GM18526 (cell line): ENCODE measurements around the gene HDAC4.

ENCODE experiments used
- POLR2A ChIP-seq: IDR thresholded peaks from 3 replicates; pipeline ENCODE4 v1.6.1; 2011; ENCODE audit not compliant: insufficient read length; ENCODE audit errors: extremely low read depth

HDAC4 gene

DNA sequence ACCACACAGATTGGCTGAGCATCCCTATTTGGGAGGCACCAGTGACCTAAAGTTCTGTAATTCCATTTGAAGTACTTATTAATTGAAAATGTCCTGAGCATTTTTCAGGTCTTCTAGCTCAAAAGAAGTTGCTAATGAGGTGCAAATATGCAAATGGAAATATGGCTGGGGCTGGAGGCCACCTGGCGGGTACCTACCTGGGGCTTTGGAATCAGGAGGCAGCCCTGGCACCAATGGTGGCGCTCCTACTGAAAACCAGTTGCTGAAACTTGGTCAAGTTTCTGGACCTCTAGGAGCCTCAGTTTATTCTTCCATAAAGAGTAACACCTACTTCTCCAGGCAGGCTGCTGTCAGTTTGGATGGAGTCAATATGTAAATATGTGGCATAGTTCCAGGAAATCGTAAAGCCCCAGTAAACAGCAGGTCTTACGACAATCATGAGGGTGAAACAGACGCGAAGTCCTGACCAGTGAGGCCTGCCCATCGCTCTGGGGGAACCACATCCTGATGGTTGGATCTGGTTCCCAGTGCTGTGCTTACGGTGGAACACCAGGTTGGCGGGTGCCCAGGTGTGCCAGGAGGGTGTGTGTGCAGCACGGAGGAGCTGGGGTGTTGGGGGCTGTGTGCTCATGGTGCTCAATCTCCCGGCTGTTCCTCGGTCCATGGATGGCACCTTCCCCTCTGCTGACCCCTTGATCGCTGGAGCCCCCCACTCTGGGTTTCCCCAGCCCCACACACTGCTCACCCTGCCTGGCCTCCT, 366.8 kb downstream of the HDAC4 start:
- no peak for TF ChIP-seq POLR2A

DNA sequence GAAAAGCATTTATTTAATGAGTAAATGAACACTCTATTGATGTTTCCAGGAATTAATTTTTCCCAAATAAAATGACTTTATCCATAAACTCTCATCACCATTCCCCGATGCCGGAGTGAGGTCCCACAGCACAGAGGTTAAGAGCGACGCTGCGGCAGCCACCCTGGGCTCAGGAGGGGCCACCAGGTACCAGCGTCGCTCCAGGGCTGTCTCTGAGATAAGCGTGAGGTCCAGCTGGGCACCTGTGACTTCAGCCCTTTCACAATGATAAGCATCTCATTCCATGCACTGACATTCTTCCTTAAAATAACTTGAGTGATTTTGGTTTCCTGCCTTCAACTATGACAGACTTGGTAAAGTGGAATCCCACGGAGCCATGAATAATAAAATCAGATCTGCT, 370.9 kb downstream of the HDAC4 start:
- TF ChIP-seq POLR2A: no peak

GRCh38 chr2:239028253-239028619, 372.6 kb downstream of the HDAC4 start:
- no peak for TF ChIP-seq POLR2A

GRCh38 chr2:239027391-239028252, 373.2 kb downstream of the HDAC4 start:
- no peak for TF ChIP-seq POLR2A

- no peak for TF ChIP-seq POLR2A
Observed at GRCh38 chr2:239026711-239027361, 374.0 kb downstream of the HDAC4 start.

GRCh38 chr2:239025951-239026461, 374.8 kb downstream of the HDAC4 start:
- no peak for TF ChIP-seq POLR2A

DNA sequence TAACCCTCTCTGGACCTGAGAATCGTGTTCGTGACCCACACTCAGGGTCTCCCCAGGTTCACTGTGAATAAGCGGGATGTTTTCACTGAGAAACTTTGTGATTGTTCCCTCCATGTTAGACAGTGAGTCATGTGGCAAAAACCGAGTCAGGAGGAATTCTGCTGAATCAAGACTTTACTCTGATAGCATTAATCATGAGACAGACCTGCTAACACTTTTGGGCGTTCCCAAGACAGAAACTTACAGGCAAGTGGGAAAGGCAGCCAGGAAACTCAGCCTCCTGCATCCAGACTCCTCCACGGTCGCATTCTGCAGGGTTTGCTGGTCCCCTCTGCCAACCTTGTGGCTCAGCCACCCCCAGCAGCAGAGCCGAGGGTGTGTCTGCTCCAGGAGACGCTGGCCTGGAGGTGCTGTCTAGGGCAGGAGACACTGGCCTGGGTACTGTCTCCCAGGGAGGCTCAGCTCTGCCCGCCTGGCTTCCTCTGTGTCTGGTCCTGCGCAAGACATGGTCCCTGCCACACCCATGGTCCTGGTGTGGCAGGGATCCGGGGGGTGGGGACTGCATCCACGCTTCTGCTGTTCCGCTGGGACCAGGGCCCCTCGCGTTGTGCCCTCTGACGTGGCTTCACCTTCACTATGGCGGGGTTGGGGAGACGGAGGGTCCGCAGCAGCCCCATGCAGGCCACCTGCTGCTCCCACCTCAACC, 375.6 kb downstream of the HDAC4 start:
- no peak for TF ChIP-seq POLR2A

GRCh38 chr2:239024226-239024625, 376.6 kb downstream of the HDAC4 start:
- TF ChIP-seq POLR2A: no peak

GRCh38 chr2:239022437-239023260, 378.2 kb downstream of the HDAC4 start:
- no peak for TF ChIP-seq POLR2A

GRCh38 chr2:239021651-239022436, 379.0 kb downstream of the HDAC4 start:
- TF ChIP-seq POLR2A: no peak

DNA sequence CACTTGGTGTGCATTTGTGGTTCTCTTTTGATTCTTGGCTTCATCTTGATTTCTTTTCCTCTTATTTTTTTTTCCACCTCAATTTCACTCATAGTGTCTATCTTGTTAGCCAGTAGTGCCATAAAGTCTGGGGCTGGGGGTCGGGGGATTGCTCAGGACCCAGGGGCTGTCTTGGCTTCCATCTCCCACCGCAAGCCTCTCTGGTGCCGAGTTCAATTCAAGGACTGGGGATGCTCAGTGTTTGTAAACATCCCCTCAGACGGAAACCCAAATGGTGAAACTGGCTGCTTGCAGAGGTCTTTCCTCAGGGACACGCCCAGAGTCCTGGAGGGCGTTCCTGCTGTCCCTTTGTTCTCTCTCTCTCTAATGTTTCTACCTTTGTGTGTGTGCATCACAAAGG, 379.6 kb downstream of the HDAC4 start:
- no peak for TF ChIP-seq POLR2A

- no peak for TF ChIP-seq POLR2A
Observed at GRCh38 chr2:239020541-239021041, 380.2 kb downstream of the HDAC4 start.

GRCh38 chr2:239019183-239019581, 381.6 kb downstream of the HDAC4 start:
- no peak for TF ChIP-seq POLR2A
